Keratinocyte (primary cell): Measurements from ENCODE around the gene MFSD6. TPM values are rescaled to one million over a fixed set of nuclear protein-coding genes. Genes with fewer than 3 reads are reported as not detected.

Source experiments
- DNase-seq: peaks from one replicate; pipeline ENCODE4 v3.0.0-alpha.2; 2011; ENCODE audit warnings: low read depth, missing footprints, low spot score
- FAIRE-seq: peaks from 2 replicates; lab custom pipeline; 2011; peaks lifted over from hg19 to GRCh38; lab: Jason Lieb, UNC
- H2AFZ ChIP-seq: 2 replicates; pipeline ENCODE4 v1.6.0; 2012; ENCODE audit warnings: low read length, control low read depth, inconsistent platforms; ENCODE audit not compliant: control insufficient read depth
- H3K27ac ChIP-seq: 2 replicates; pipeline ENCODE4 v1.5.1; 2011; ENCODE audit warnings: low read length; ENCODE audit not compliant: control insufficient read depth, insufficient read depth
- H3K27me3 ChIP-seq: 3 replicates; pipeline ENCODE4 v1.6.0; 2011; ENCODE audit warnings: low read length; ENCODE audit not compliant: control insufficient read depth, insufficient read depth; ENCODE audit errors: extremely low read depth
- H3K36me3 ChIP-seq, 2 experiments: 2 replicates in 1 of 2; 3 replicates in 1 of 2; pipeline ENCODE4 v1.5.1; 2011; ENCODE audit warnings: low read length in 2 of 2, mild to moderate bottlenecking in 1 of 2; ENCODE audit not compliant: control insufficient read depth in 2 of 2, insufficient read depth in 2 of 2; ENCODE audit errors: extremely low read depth in 1 of 2
- H3K4me1 ChIP-seq: 3 replicates; pipeline ENCODE4 v1.5.1; 2011; ENCODE audit warnings: low read length; ENCODE audit not compliant: control insufficient read depth, insufficient read depth; ENCODE audit errors: extremely low read depth
- H3K4me2 ChIP-seq: 3 replicates; pipeline ENCODE4 v1.6.0; 2011; ENCODE audit warnings: low read depth, low read length; ENCODE audit not compliant: control insufficient read depth, insufficient read depth; ENCODE audit errors: extremely low read depth
- H3K4me3 ChIP-seq, 3 experiments: fragments of 200-600 bp in 1 of 3; sonication (generic) in 1 of 3; 2 replicates in 2 of 3; 3 replicates in 1 of 3; pipeline ENCODE4 v1.5.1; 2011 to 2016; ENCODE audit warnings: low read length in 3 of 3, mild to moderate bottlenecking in 3 of 3, control low read depth in 2 of 3, inconsistent platforms in 1 of 3, low read depth in 1 of 3, mixed read lengths in 1 of 3, mixed run types in 1 of 3, moderate library complexity in 1 of 3; ENCODE audit not compliant: control insufficient read depth in 2 of 3, insufficient read depth in 2 of 3; ENCODE audit errors: extremely low read depth in 1 of 3
- H3K79me2 ChIP-seq: 2 replicates; pipeline ENCODE4 v1.6.0; 2012; ENCODE audit warnings: low read length; ENCODE audit not compliant: control insufficient read depth, insufficient read depth
- H3K9ac ChIP-seq: 3 replicates; pipeline ENCODE4 v1.6.0; 2011; ENCODE audit warnings: low read length; ENCODE audit not compliant: control insufficient read depth, insufficient read depth; ENCODE audit errors: extremely low read depth
- H3K9me1 ChIP-seq: 3 replicates; pipeline ENCODE4 v1.6.0; 2011; ENCODE audit warnings: low read length; ENCODE audit not compliant: control insufficient read depth, insufficient read depth; ENCODE audit errors: extremely low read depth
- H3K9me3 ChIP-seq: 2 replicates; pipeline ENCODE4 v1.5.1; 2012; ENCODE audit warnings: low read depth, low read length; ENCODE audit not compliant: control insufficient read depth
- H4K20me1 ChIP-seq: 3 replicates; pipeline ENCODE4 v1.6.0; 2011; ENCODE audit warnings: low read length; ENCODE audit not compliant: control insufficient read depth, insufficient read depth; ENCODE audit errors: extremely low read depth
- EZH2 ChIP-seq: IDR thresholded peaks from one replicate; pipeline ENCODE4 v1.6.1; 2012; ENCODE audit warnings: inconsistent platforms, mild to moderate bottlenecking, low read length, moderate library complexity
- dilution Hi-C: fragments of 300-500 bp; cut with MboI; formaldehyde crosslinking; loops from one replicate; pipeline ENCODE4 v1.7.0; 2020; ENCODE audit warnings: low sequenced_read_pairs; ENCODE audit not compliant: extremely low pct_ligation_motif_present
- polyA plus RNA-seq, 5 experiments: library from polyadenylated mRNA; depleted of rRNA in 3 of 5; stranded (reverse) in 3 of 5; stranded (forward) in 1 of 5; unstranded in 1 of 5; fragments of >200 nt; gene quantifications; 1 replicate in 1 of 5; 2 replicates in 3 of 5; 3 replicates in 1 of 5; pipeline versions ENCODE4 v1.2.1 to v1.2.3, GENCODE V29; 2011 to 2012; ENCODE audit warnings: missing spikeins in 2 of 5, low read depth in 1 of 5, low replicate concordance in 1 of 5
- TF ChIP-seq, protein P1 (sequence below), 3 experiments: IDR thresholded peaks in 1 of 3; conservative IDR thresholded peaks in 1 of 3; optimal IDR thresholded peaks in 1 of 3; 2 replicates in 2 of 3; 3 replicates in 1 of 3; pipeline versions ENCODE3 to v1.5.1; 2011; ENCODE audit warnings: low read length in 3 of 3, mild to moderate bottlenecking in 3 of 3, moderate library complexity in 2 of 3, control low read depth in 1 of 3, inconsistent platforms in 1 of 3; ENCODE audit not compliant: insufficient read depth in 2 of 3; ENCODE audit errors: extremely low read depth in 1 of 3

Gene MFSD6
- polyA plus RNA-seq, 1 donor (not counting 4 experiments of a cell fraction or from before 2014, with no cell fraction given) = 11.0 TPM

DNA sequence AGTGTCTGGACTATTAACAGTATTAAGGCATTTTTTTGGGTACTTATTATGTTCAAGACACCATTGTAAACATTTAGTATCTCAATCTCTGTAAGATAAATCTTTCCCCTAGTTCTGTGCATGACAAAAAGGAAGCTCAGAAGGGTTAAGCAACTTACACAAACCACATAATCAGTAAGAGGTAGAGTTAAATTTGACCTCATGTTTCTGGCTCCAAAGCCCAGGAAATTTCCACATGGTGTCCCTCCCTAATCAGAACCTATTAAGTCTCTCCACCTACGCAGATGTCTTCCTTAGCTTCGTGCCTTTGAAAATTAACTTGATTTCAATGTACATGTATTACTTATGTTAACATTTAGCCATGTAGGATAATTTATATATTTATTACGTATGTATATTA is 2.0 kb downstream of the MFSD6 start:
- H3K27ac ChIP-seq = no peak overlapping the region
- H2AFZ ChIP-seq = no peak overlapping the region
- peaks cover 2% of the 10 kb centered on the region for H3K9me1 ChIP-seq
- no peak overlapping the region for H3K4me2 ChIP-seq
- no peaks in the 10 kb centered on the region for H3K79me2 ChIP-seq
- H3K4me3 ChIP-seq = no peak overlapping the region
- no peaks in the 10 kb centered on the region for H3K36me3 ChIP-seq
- no peak for FAIRE-seq
- H3K9ac ChIP-seq = no peak overlapping the region
- no peaks in the 10 kb centered on the region for H4K20me1 ChIP-seq
- no peak for DNase-seq
- H3K9me3 ChIP-seq = no peaks in the 10 kb centered on the region
- peaks cover 24% of the 10 kb centered on the region for H3K4me1 ChIP-seq
- H3K27me3 ChIP-seq = no peaks in the 10 kb centered on the region
- TF ChIP-seq, protein P1, sequence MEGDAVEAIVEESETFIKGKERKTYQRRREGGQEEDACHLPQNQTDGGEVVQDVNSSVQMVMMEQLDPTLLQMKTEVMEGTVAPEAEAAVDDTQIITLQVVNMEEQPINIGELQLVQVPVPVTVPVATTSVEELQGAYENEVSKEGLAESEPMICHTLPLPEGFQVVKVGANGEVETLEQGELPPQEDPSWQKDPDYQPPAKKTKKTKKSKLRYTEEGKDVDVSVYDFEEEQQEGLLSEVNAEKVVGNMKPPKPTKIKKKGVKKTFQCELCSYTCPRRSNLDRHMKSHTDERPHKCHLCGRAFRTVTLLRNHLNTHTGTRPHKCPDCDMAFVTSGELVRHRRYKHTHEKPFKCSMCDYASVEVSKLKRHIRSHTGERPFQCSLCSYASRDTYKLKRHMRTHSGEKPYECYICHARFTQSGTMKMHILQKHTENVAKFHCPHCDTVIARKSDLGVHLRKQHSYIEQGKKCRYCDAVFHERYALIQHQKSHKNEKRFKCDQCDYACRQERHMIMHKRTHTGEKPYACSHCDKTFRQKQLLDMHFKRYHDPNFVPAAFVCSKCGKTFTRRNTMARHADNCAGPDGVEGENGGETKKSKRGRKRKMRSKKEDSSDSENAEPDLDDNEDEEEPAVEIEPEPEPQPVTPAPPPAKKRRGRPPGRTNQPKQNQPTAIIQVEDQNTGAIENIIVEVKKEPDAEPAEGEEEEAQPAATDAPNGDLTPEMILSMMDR (optimal IDR thresholded peaks at IDR 0.05 in 1 of 3, IDR thresholded peaks at IDR 0.05 in 1 of 3, conservative IDR thresholded peaks at IDR 0.05 in 1 of 3; ENCODE audit: extremely low read depth in 1 of 3, insufficient read depth in 2 of 3, low read length in 3 of 3) = no peak
- no peak for TF ChIP-seq EZH2
- dilution Hi-C loops = no loop called here

DNA sequence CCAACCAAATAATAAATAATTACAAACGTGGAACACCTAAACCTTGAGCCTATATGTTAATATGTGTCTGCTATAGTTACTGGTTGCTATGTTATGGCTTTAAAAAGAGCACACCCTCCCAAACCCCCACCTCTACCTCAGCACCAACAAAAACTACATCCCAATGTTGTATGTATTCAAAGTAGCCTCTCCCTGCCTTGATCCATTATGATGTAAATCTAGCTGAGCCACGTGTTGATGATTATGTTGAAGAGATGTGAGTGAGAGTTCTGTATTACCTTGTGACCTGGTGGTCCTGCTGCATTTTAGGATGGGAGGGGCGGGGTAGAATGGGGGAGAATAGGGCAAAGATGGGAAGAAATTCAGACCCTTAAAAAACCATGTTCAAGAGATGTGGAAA is 4.8 kb downstream of the MFSD6 start:
- Histone ChIP-seq H3K4me1 (peaks cover 22% of the 10 kb centered on the region), H3K9me1 (peaks cover 2% of the 10 kb centered on the region), H3K4me3 (no peak overlapping the region), H3K9me3 (no peaks in the 10 kb centered on the region), H4K20me1 (no peaks in the 10 kb centered on the region), H3K27ac (no peak overlapping the region), H3K9ac (no peak overlapping the region), H3K27me3 (no peaks in the 10 kb centered on the region), H3K79me2 (no peaks in the 10 kb centered on the region), H3K36me3 (no peaks in the 10 kb centered on the region), H2AFZ (no peak overlapping the region), H3K4me2 (peak overlapping the region; percentile 72)
- DNase-seq (no peak), FAIRE-seq (peak; percentile 46)
- dilution Hi-C loops = no loop called here
- TF ChIP-seq, protein P1 (optimal IDR thresholded peaks at IDR 0.05 in 1 of 3, IDR thresholded peaks at IDR 0.05 in 1 of 3, conservative IDR thresholded peaks at IDR 0.05 in 1 of 3; ENCODE audit: extremely low read depth in 1 of 3, insufficient read depth in 2 of 3, low read length in 3 of 3) = no peak
- TF ChIP-seq EZH2 = no peak
